GM12872 (cell line): ENCODE data around the gene MACROD1.

ENCODE experiments used
- TF ChIP-seq, protein P1 (sequence below): IDR thresholded peaks from 3 replicates; pipeline ENCODE4 v1.5.1; 2011; ENCODE audit warnings: low read depth, mild to moderate bottlenecking, low read length, moderate library complexity; ENCODE audit not compliant: insufficient read depth

The MACROD1 gene

GRCh38 chr11:63991558-63991957 lies 174.4 kb downstream of the MACROD1 start:
- TF ChIP-seq, protein P1, sequence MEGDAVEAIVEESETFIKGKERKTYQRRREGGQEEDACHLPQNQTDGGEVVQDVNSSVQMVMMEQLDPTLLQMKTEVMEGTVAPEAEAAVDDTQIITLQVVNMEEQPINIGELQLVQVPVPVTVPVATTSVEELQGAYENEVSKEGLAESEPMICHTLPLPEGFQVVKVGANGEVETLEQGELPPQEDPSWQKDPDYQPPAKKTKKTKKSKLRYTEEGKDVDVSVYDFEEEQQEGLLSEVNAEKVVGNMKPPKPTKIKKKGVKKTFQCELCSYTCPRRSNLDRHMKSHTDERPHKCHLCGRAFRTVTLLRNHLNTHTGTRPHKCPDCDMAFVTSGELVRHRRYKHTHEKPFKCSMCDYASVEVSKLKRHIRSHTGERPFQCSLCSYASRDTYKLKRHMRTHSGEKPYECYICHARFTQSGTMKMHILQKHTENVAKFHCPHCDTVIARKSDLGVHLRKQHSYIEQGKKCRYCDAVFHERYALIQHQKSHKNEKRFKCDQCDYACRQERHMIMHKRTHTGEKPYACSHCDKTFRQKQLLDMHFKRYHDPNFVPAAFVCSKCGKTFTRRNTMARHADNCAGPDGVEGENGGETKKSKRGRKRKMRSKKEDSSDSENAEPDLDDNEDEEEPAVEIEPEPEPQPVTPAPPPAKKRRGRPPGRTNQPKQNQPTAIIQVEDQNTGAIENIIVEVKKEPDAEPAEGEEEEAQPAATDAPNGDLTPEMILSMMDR = no peak

GRCh38 chr11:63986932-63987513 lies 178.9 kb downstream of the MACROD1 start:
- TF ChIP-seq, protein P1 = no peak

DNA sequence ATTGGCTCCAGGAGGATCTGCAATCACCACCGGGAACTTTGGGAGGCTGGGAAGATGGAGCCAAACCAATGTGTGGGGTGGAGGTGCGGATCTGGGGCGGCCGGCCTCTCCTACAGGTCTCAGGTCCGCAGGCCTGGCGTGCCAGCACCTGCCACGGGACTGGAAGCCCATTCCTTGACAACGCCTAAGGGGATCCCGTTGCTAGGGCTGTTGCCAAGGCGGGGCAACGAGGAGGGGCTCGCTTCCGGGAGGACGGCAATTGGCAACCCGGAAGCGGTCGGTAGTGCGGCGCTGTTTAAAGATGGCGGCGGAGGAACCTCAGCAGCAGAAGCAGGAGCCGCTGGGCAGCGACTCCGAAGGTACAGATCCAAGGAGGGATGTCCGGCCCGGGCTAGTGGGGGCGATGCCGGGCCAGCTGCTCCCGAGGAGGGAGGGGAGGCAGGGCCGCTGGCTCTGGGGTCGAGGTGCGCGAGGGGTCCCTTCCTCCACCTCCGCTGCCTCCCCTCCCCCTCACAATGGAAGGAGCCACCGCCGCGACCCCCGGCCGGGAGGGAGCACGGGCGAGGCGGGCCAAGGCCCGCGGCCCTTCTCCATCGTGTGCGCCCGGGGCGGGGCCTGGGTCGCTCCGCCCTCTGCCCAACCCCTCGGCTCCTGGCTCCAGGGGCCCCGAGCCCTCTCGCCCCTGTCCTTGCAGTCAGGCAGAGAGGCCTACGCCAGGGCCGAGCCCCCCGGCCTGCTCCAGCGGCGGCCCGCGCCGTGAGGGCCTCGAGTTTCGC lies 179.6 kb downstream of the MACROD1 start, which contains the start of gene OTUB1:
OTUB1 (plus strand) TSS at position 283 of the 776 bp plus-strand sequence; CDS start at position 302, 19 bp downstream.
- TF ChIP-seq, protein P1 = no peak

DNA sequence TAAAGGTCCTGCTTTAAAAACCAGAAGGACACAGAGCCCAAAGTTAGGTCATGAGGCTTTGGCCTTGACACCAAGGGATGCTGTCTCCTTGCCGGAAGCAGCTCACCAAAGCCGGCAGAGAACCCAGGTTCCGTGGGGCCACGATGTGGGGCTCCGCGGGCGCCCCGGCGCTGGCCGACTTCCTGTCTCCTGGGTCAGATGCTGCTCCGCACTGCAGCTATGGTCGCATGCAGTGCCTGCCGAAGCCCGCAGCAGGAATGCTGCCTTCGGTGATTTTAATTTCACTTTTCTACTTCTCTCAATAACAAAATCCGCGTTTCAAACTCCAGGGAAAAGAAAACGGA lies 180.1 kb downstream of the MACROD1 start:
- TF ChIP-seq, protein P1 = no peak

DNA sequence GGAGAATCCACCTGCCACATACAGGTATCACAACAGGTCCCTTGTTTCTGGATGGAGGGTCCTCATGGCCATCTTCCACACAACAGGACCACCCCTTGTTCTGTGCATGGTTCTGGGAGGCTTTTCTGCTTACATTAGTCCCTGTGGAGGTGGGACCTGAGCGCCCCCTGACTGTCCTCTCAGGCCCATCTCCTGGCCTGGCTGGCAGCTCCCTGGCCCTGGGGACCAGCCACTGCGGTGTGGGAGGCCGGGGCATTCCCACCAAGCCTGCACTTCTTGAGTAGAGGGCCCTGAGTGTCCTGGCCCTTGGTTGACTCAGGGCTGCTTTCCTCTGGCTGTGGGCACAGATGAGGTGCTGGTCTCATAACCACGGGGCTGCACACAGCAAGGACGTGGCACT lies 186.5 kb downstream of the MACROD1 start:
- TF ChIP-seq, protein P1 = no peak

- TF ChIP-seq, protein P1 = no peak
Measured at GRCh38 chr11:63978551-63979239, 187.2 kb downstream of the MACROD1 start.
